Cardiac muscle cell (in vitro differentiated cells and primary cell): ENCODE measurements around the gene TCF12. TPM values are rescaled to one million over a fixed set of nuclear protein-coding genes. Genes with fewer than 3 reads are reported as not detected.

Source experiments
- DNase-seq, 2 donors: peaks; one replicate each; pipeline versions ENCODE4 v3.0.0 to v3.0.0-alpha.2; 2010 to 2017; ENCODE audit warnings: low read depth in 1 of 2, low spot score in 1 of 2
- H3K27ac ChIP-seq: fragments of 200-600 bp; sonication (generic); 2 replicates; pipeline ENCODE4 v1.5.1; 2016
- H3K27me3 ChIP-seq: fragments of 200-600 bp; sonication (generic); 2 replicates; pipeline ENCODE4 v1.6.0; 2016; ENCODE audit warnings: control low read depth
- H3K36me3 ChIP-seq: fragments of 200-600 bp; sonication (generic); 2 replicates; pipeline ENCODE4 v1.5.1; 2016; ENCODE audit warnings: control low read depth
- H3K4me1 ChIP-seq: fragments of 200-600 bp; sonication (generic); 2 replicates; pipeline ENCODE4 v1.8.1; 2017; ENCODE audit warnings: low read depth, mild to moderate bottlenecking, mixed run types
- H3K4me3 ChIP-seq: fragments of 200-600 bp; sonication (generic); 2 replicates; pipeline ENCODE4 v1.5.1; 2016; ENCODE audit warnings: mild to moderate bottlenecking
- H3K9me3 ChIP-seq: fragments of 200-600 bp; sonication (generic); 2 replicates; pipeline ENCODE4 v1.5.1; 2017; ENCODE audit warnings: low read depth, mild to moderate bottlenecking, control low read depth
- CTCF ChIP-seq: IDR thresholded peaks from 2 replicates; pipeline ENCODE4 v1.5.1; 2012; ENCODE audit warnings: low read depth, mild to moderate bottlenecking, low read length
- polyA plus RNA-seq: library from polyadenylated mRNA; unstranded; fragments of >200 nt; fragmentation: Nextera tagmentation; extraction: Ambion mirVana; gene quantifications from 2 replicates; pipeline ENCODE4 v1.2.1, GENCODE V29; 2016
- total RNA-seq: library from RNA; depleted of rRNA; stranded (reverse); fragments of >200 nt; gene quantifications from 2 replicates; pipeline ENCODE4 v1.2.3, GENCODE V29; 2016

The TCF12 gene
- total and polyA plus RNA-seq, 2 experiments from 2014 or later: 42.6 to 137 TPM

GRCh38 chr15:56916825-56917477 is 1.5 kb upstream of the TCF12 start:
- Histone ChIP-seq H3K9me3 (no peaks in the 10 kb centered on the region), H3K27ac (no peak overlapping the region), H3K27me3 (no peaks in the 10 kb centered on the region), H3K4me3 (peak overlapping the region; percentile 92), H3K36me3 (peaks cover 2% of the 10 kb centered on the region), H3K4me1 (peaks cover 20% of the 10 kb centered on the region)
- TF ChIP-seq CTCF: no peak
- no peak for DNase-seq

GRCh38 chr15:56917652-56918045 is 795 bp upstream of the TCF12 start:
- H3K4me3 ChIP-seq: peak overlapping the region; percentile 92
- H3K4me1 ChIP-seq: peaks cover 27% of the 10 kb centered on the region
- no peak for TF ChIP-seq CTCF
- peaks cover 2% of the 10 kb centered on the region for H3K36me3 ChIP-seq
- H3K27ac ChIP-seq: peak overlapping the region; percentile 98
- H3K27me3 ChIP-seq: no peaks in the 10 kb centered on the region
- no peaks in the 10 kb centered on the region for H3K9me3 ChIP-seq
- DNase-seq: peak in 1 of 2 donors; percentile 13

- Histone ChIP-seq H3K27ac (peak overlapping the region; percentile 98), H3K27me3 (no peaks in the 10 kb centered on the region), H3K9me3 (no peaks in the 10 kb centered on the region), H3K4me3 (peak overlapping the region; percentile 92), H3K36me3 (peaks cover 4% of the 10 kb centered on the region), H3K4me1 (peaks cover 41% of the 10 kb centered on the region)
- DNase-seq: peak; percentile 74 to 76
- no peak for TF ChIP-seq CTCF
Observed at GRCh38 chr15:56919031-56919608, 676 bp downstream of the TCF12 start.

- no peak for TF ChIP-seq CTCF
- peak overlapping the region; percentile 98 for H3K27ac ChIP-seq
Observed at GRCh38 chr15:56919609-56920366, 1.3 kb downstream of the TCF12 start.

GRCh38 chr15:56920367-56920627 is 1.9 kb downstream of the TCF12 start:
- Histone ChIP-seq H3K4me1 (peaks cover 43% of the 10 kb centered on the region), H3K27me3 (no peaks in the 10 kb centered on the region), H3K4me3 (peak overlapping the region; percentile 92), H3K36me3 (peaks cover 10% of the 10 kb centered on the region), H3K9me3 (no peaks in the 10 kb centered on the region), H3K27ac (peak overlapping the region; percentile 98)
- no peak for TF ChIP-seq CTCF
- no peak for DNase-seq

More at GRCh38 chr15:56919609-56920366, 1.3 kb downstream of the TCF12 start:
- H3K36me3 ChIP-seq: peaks cover 10% of the 10 kb centered on the region
- H3K4me3 ChIP-seq: peak overlapping the region; percentile 92
- H3K9me3 ChIP-seq: no peaks in the 10 kb centered on the region
- H3K27me3 ChIP-seq: no peaks in the 10 kb centered on the region
- H3K4me1 ChIP-seq: peaks cover 43% of the 10 kb centered on the region
- peak in 1 of 2 donors; percentile 41 for DNase-seq
